Cardiac muscle cell (in vitro differentiated cells and primary cell): ENCODE measurements around the gene TLE4. TPM values are rescaled to one million over a fixed set of nuclear protein-coding genes. Genes with fewer than 3 reads are reported as not detected.

Experiments
- DNase-seq, 2 donors: peaks; one replicate each; pipeline versions ENCODE4 v3.0.0 to v3.0.0-alpha.2; 2010 to 2017; ENCODE audit warnings: low read depth in 1 of 2, low spot score in 1 of 2
- H3K27ac ChIP-seq: fragments of 200-600 bp; sonication (generic); 2 replicates; pipeline ENCODE4 v1.5.1; 2016
- H3K27me3 ChIP-seq: fragments of 200-600 bp; sonication (generic); 2 replicates; pipeline ENCODE4 v1.6.0; 2016; ENCODE audit warnings: control low read depth
- H3K36me3 ChIP-seq: fragments of 200-600 bp; sonication (generic); 2 replicates; pipeline ENCODE4 v1.5.1; 2016; ENCODE audit warnings: control low read depth
- H3K4me1 ChIP-seq: fragments of 200-600 bp; sonication (generic); 2 replicates; pipeline ENCODE4 v1.8.1; 2017; ENCODE audit warnings: low read depth, mild to moderate bottlenecking, mixed run types
- H3K4me3 ChIP-seq: fragments of 200-600 bp; sonication (generic); 2 replicates; pipeline ENCODE4 v1.5.1; 2016; ENCODE audit warnings: mild to moderate bottlenecking
- H3K9me3 ChIP-seq: fragments of 200-600 bp; sonication (generic); 2 replicates; pipeline ENCODE4 v1.5.1; 2017; ENCODE audit warnings: low read depth, mild to moderate bottlenecking, control low read depth
- CTCF ChIP-seq: IDR thresholded peaks from 2 replicates; pipeline ENCODE4 v1.5.1; 2012; ENCODE audit warnings: low read depth, mild to moderate bottlenecking, low read length
- polyA plus RNA-seq: library from polyadenylated mRNA; unstranded; fragments of >200 nt; fragmentation: Nextera tagmentation; extraction: Ambion mirVana; gene quantifications from 2 replicates; pipeline ENCODE4 v1.2.1, GENCODE V29; 2016
- total RNA-seq: library from RNA; depleted of rRNA; stranded (reverse); fragments of >200 nt; gene quantifications from 2 replicates; pipeline ENCODE4 v1.2.3, GENCODE V29; 2016

The TLE4 gene
- total and polyA plus RNA-seq, 2 experiments from 2014 or later, result 9.1 to 11.9 TPM

- Histone ChIP-seq H3K27ac (no peak overlapping the region), H3K27me3 (no peaks in the 10 kb centered on the region), H3K4me1 (no peaks in the 10 kb centered on the region), H3K9me3 (no peaks in the 10 kb centered on the region), H3K36me3 (no peaks in the 10 kb centered on the region), H3K4me3 (no peak overlapping the region)
- DNase-seq, result no peak
- TF ChIP-seq CTCF, result no peak
Measured at GRCh38 chr9:79735023-79735779, 163.4 kb downstream of the TLE4 start.

GRCh38 chr9:79736051-79736450 lies 164.3 kb downstream of the TLE4 start:
- no peaks in the 10 kb centered on the region for H3K4me1 ChIP-seq
- no peaks in the 10 kb centered on the region for H3K36me3 ChIP-seq
- no peaks in the 10 kb centered on the region for H3K27me3 ChIP-seq
- no peak overlapping the region for H3K4me3 ChIP-seq
- H3K9me3 ChIP-seq, result no peaks in the 10 kb centered on the region
- no peak for DNase-seq
- no peak for TF ChIP-seq CTCF
- no peak overlapping the region for H3K27ac ChIP-seq

- DNase-seq, result no peak
- Histone ChIP-seq H3K27me3 (no peaks in the 10 kb centered on the region), H3K4me3 (no peak overlapping the region), H3K27ac (no peak overlapping the region), H3K9me3 (no peaks in the 10 kb centered on the region), H3K36me3 (no peaks in the 10 kb centered on the region), H3K4me1 (no peaks in the 10 kb centered on the region)
- no peak for TF ChIP-seq CTCF
Measured at GRCh38 chr9:79741381-79741780, 169.6 kb downstream of the TLE4 start.

GRCh38 chr9:79742110-79742721 lies 170.5 kb downstream of the TLE4 start:
- H3K9me3 ChIP-seq, result no peaks in the 10 kb centered on the region
- H3K4me3 ChIP-seq, result no peak overlapping the region
- DNase-seq, result peak in 1 of 2 donors; percentile 63
- no peaks in the 10 kb centered on the region for H3K4me1 ChIP-seq
- no peaks in the 10 kb centered on the region for H3K27me3 ChIP-seq
- TF ChIP-seq CTCF, result no peak
- H3K27ac ChIP-seq, result no peak overlapping the region
- no peaks in the 10 kb centered on the region for H3K36me3 ChIP-seq

GRCh38 chr9:79744521-79744920 lies 172.8 kb downstream of the TLE4 start:
- no peaks in the 10 kb centered on the region for H3K9me3 ChIP-seq
- H3K4me3 ChIP-seq, result no peak overlapping the region
- peak in 1 of 2 donors; percentile 49 for DNase-seq
- no peaks in the 10 kb centered on the region for H3K36me3 ChIP-seq
- H3K4me1 ChIP-seq, result no peaks in the 10 kb centered on the region
- no peak for TF ChIP-seq CTCF
- H3K27ac ChIP-seq, result no peak overlapping the region
- H3K27me3 ChIP-seq, result no peaks in the 10 kb centered on the region
